Activated B cell treated with CpG ODN at 0.5 μM for 24 hours (primary cell): ENCODE data around the gene KDM4C. TPM values are rescaled to one million over a fixed set of nuclear protein-coding genes. Genes with fewer than 3 reads are reported as not detected.

Experiments
- ATAC-seq: fragments of 200-7000 bp; cut with Tn5 transposase; one replicate; pipeline ENCODE4 v1.10.0; 2021; ENCODE audit warnings: low read depth, mild to moderate bottlenecking, moderate library complexity
- CTCF ChIA-PET: fragments of 350-600 bp; sonication (Branson Sonifier 250); formaldehyde crosslinking; loops from one replicate; lab custom pipeline; 2021; ENCODE audit warnings: antibody characterized with exemption; lab: Charles Lee
- POLR2A ChIA-PET: fragments of 350-600 bp; sonication (Branson Sonifier 250); formaldehyde crosslinking; loops from one replicate; lab custom pipeline; 2021; ENCODE audit warnings: antibody characterized with exemption; lab: Charles Lee
- DNase-seq: peaks from one replicate; pipeline ENCODE4 v3.0.0; 2022
- H3K27ac Mint-ChIP-seq: one replicate; pipeline ENCODE4 v1.8.0; 2020; ENCODE audit warnings: mixed read lengths
- H3K27me3 Mint-ChIP-seq: one replicate; pipeline ENCODE4 v1.8.0; 2021; ENCODE audit warnings: mixed read lengths
- H3K36me3 Mint-ChIP-seq: one replicate; pipeline ENCODE4 v1.8.0; 2021; ENCODE audit warnings: low read depth, mixed read lengths
- H3K4me1 Mint-ChIP-seq: one replicate; pipeline ENCODE4 v1.8.0; 2021; ENCODE audit warnings: mixed read lengths
- H3K4me3 Mint-ChIP-seq: one replicate; pipeline ENCODE4 v1.8.0; 2020; ENCODE audit warnings: mild to moderate bottlenecking, mixed read lengths
- H3K9me3 Mint-ChIP-seq: one replicate; pipeline ENCODE4 v1.8.0; 2020; ENCODE audit warnings: mixed read lengths
- CTCF ChIP-seq: fragments of 200-600 bp; IDR thresholded peaks from one replicate; pipeline ENCODE4 v1.8.0; 2022; ENCODE audit warnings: antibody characterized with exemption, mild to moderate bottlenecking
- intact Hi-C: fragments of 100-400 bp; cut with micrococcal nuclease; formaldehyde crosslinking; loops from one replicate; pipeline ENCODE4 v1.15.1; 2024
- total RNA-seq: library from RNA; stranded (reverse); gene quantifications from 2 replicates; pipeline ENCODE4 v1.2.3, GENCODE V29; 2022

KDM4C gene
- total RNA-seq, 1 donor from 2014 or later: 113 TPM

GRCh38 chr9:7161469-7161868 lies 403.7 kb downstream of the KDM4C start:
- H3K9me3 Mint-ChIP-seq: no peaks in the 10 kb centered on the region
- H3K27ac Mint-ChIP-seq: no peak overlapping the region
- ATAC-seq (no peak), DNase-seq (no peak)
- CTCF ChIA-PET: no interaction called here
- intact Hi-C loops: no loop called here
- TF ChIP-seq CTCF: no peak
- no peak overlapping the region for H3K4me3 Mint-ChIP-seq
- H3K36me3 Mint-ChIP-seq: peaks cover 70% of the 10 kb centered on the region
- H3K27me3 Mint-ChIP-seq: no peaks in the 10 kb centered on the region
- H3K4me1 Mint-ChIP-seq: peaks cover 5% of the 10 kb centered on the region
- POLR2A ChIA-PET: no interaction called here

GRCh38 chr9:7163932-7164331 lies 406.2 kb downstream of the KDM4C start:
- intact Hi-C loops: no loop called here
- Mint-ChIP-seq H3K4me3 (no peak overlapping the region), H3K4me1 (no peaks in the 10 kb centered on the region), H3K36me3 (peaks cover 66% of the 10 kb centered on the region), H3K27ac (no peak overlapping the region), H3K9me3 (no peaks in the 10 kb centered on the region), H3K27me3 (no peaks in the 10 kb centered on the region)
- POLR2A ChIA-PET: no interaction called here
- no peak for TF ChIP-seq CTCF
- CTCF ChIA-PET: no interaction called here
- DNase-seq (no peak), ATAC-seq (no peak)

GRCh38 chr9:7164440-7165330 lies 406.9 kb downstream of the KDM4C start:
- TF ChIP-seq CTCF: no peak
- Mint-ChIP-seq H3K27ac (no peak overlapping the region), H3K36me3 (peaks cover 64% of the 10 kb centered on the region), H3K9me3 (no peaks in the 10 kb centered on the region), H3K27me3 (no peaks in the 10 kb centered on the region), H3K4me3 (no peak overlapping the region), H3K4me1 (no peaks in the 10 kb centered on the region)
- ATAC-seq: no peak
- ChIA-PET POLR2A (no interaction called here), CTCF (no interaction called here)
- no peak for DNase-seq
- intact Hi-C loops: no loop called here

GRCh38 chr9:7165331-7165975 lies 407.7 kb downstream of the KDM4C start:
- ATAC-seq (no peak), DNase-seq (no peak)
- no peak for TF ChIP-seq CTCF
- H3K9me3 Mint-ChIP-seq: no peaks in the 10 kb centered on the region
- peaks cover 63% of the 10 kb centered on the region for H3K36me3 Mint-ChIP-seq
- no peaks in the 10 kb centered on the region for H3K4me1 Mint-ChIP-seq
- no peaks in the 10 kb centered on the region for H3K27me3 Mint-ChIP-seq
- ChIA-PET POLR2A (no interaction called here), CTCF (no interaction called here)
- H3K4me3 Mint-ChIP-seq: no peak overlapping the region
- no peak overlapping the region for H3K27ac Mint-ChIP-seq
- intact Hi-C loops: no loop called here

GRCh38 chr9:7166074-7166473 lies 408.3 kb downstream of the KDM4C start:
- no peak for TF ChIP-seq CTCF
- CTCF ChIA-PET: no interaction called here
- no peak overlapping the region for H3K4me3 Mint-ChIP-seq
- H3K27me3 Mint-ChIP-seq: no peaks in the 10 kb centered on the region
- H3K27ac Mint-ChIP-seq: no peak overlapping the region
- intact Hi-C loops: loop anchor here (2.0 kb wide), 1 partner anchor 71 kb away; no protein-coding TSS in a partner anchor
- no peaks in the 10 kb centered on the region for H3K4me1 Mint-ChIP-seq
- POLR2A ChIA-PET: no interaction called here
- DNase-seq (no peak), ATAC-seq (no peak)
- peaks cover 68% of the 10 kb centered on the region for H3K36me3 Mint-ChIP-seq
- H3K9me3 Mint-ChIP-seq: no peaks in the 10 kb centered on the region
